CD14-positive monocyte (primary cell): ENCODE results near the gene GABRR2. TPM values are rescaled to one million over a fixed set of nuclear protein-coding genes. Genes with fewer than 3 reads are reported as not detected.

Experiments used
- DNase-seq, 3 donors: peaks; one replicate each; pipeline ENCODE4 v3.0.0-alpha.2; 2011 to 2022
- H2AFZ ChIP-seq: 2 replicates; pipeline ENCODE4 v1.6.0; 2012; ENCODE audit warnings: mild to moderate bottlenecking, low read depth, low read length, inconsistent platforms; ENCODE audit not compliant: insufficient read depth, poor library complexity, severe bottlenecking
- H3K27ac ChIP-seq, 2 donors: 1 replicate in 1 of 2; 2 replicates in 1 of 2; pipeline ENCODE4 v1.5.1; 2012 to 2013; ENCODE audit warnings: low read length in 2 of 2, control low read depth in 1 of 2, inconsistent platforms in 1 of 2, low read depth in 1 of 2, mild to moderate bottlenecking in 1 of 2
- H3K27me3 ChIP-seq, 2 donors: one replicate each; pipeline versions ENCODE4 v1.6.0 to v1.6.1; 2011 to 2013; ENCODE audit warnings: low read length in 2 of 2; ENCODE audit not compliant: control insufficient read depth in 2 of 2, insufficient read depth in 2 of 2
- H3K36me3 ChIP-seq, 2 donors: replicated peaks in 1 of 2; 1 replicate in 1 of 2; 2 replicates in 1 of 2; pipeline versions ENCODE4 v1.5.1 to v1.6.1; 2012 to 2013; ENCODE audit warnings: low read length in 2 of 2, control low read depth in 1 of 2, inconsistent platforms in 1 of 2, mild to moderate bottlenecking in 1 of 2; ENCODE audit not compliant: insufficient read depth in 2 of 2, control insufficient read depth in 1 of 2
- H3K4me1 ChIP-seq, 2 donors: 1 replicate in 1 of 2; 2 replicates in 1 of 2; pipeline versions ENCODE4 v1.5.1 to v1.6.1; 2012 to 2013; ENCODE audit warnings: low read length in 2 of 2, control low read depth in 1 of 2, inconsistent platforms in 1 of 2, mild to moderate bottlenecking in 1 of 2, moderate library complexity in 1 of 2; ENCODE audit not compliant: insufficient read depth in 2 of 2, control insufficient read depth in 1 of 2
- H3K4me2 ChIP-seq: replicated peaks from 2 replicates; pipeline ENCODE3; 2012; ENCODE audit warnings: low read length, moderate library complexity, mild to moderate bottlenecking; ENCODE audit not compliant: poor library complexity, severe bottlenecking; ENCODE audit errors: extremely low read depth
- H3K4me3 ChIP-seq, 3 experiments: fragments of 200-600 bp in 1 of 3; sonication (generic) in 1 of 3; replicated peaks in 1 of 3; 1 replicate in 2 of 3; 2 replicates in 1 of 3; pipeline ENCODE4 v1.5.1; 2011 to 2013; ENCODE audit warnings: low read length in 3 of 3, mild to moderate bottlenecking in 3 of 3, control low read depth in 2 of 3, low read depth in 2 of 3, inconsistent platforms in 1 of 3, moderate library complexity in 1 of 3
- H3K79me2 ChIP-seq: 2 replicates; pipeline ENCODE4 v1.6.0; 2012; ENCODE audit warnings: mild to moderate bottlenecking, control low read depth, inconsistent platforms, low read length, moderate library complexity; ENCODE audit not compliant: insufficient read depth
- H3K9ac ChIP-seq: 2 replicates; pipeline ENCODE4 v1.6.0; 2017; ENCODE audit warnings: low read length, mild to moderate bottlenecking; ENCODE audit not compliant: insufficient read depth, poor library complexity, severe bottlenecking
- H3K9me3 ChIP-seq, 2 donors: replicated peaks in 1 of 2; 1 replicate in 1 of 2; 2 replicates in 1 of 2; pipeline versions ENCODE4 v1.5.1 to v1.6.1; 2012 to 2013; ENCODE audit warnings: low read length in 2 of 2, control low read depth in 1 of 2; ENCODE audit not compliant: control insufficient read depth in 1 of 2, insufficient read depth in 1 of 2
- H4K20me1 ChIP-seq: 2 replicates; pipeline ENCODE4 v1.6.0; 2012; ENCODE audit warnings: mild to moderate bottlenecking, low read length, control low read depth, moderate library complexity; ENCODE audit not compliant: insufficient read depth
- H3K27ac Mint-ChIP-seq, 7 donors: one replicate each; pipeline ENCODE4 v1.8.0; 2020; ENCODE audit warnings: mild to moderate bottlenecking in 7 of 7, mixed read lengths in 7 of 7, moderate library complexity in 6 of 7, inconsistent platforms in 2 of 7
- H3K27me3 Mint-ChIP-seq, 3 donors: one replicate each; pipeline ENCODE4 v1.8.0; 2021 to 2022; ENCODE audit warnings: low read depth in 3 of 3, mild to moderate bottlenecking in 3 of 3, mixed read lengths in 3 of 3, moderate library complexity in 3 of 3, inconsistent platforms in 1 of 3
- H3K36me3 Mint-ChIP-seq, 2 donors: one replicate each; pipeline ENCODE4 v1.8.0; 2020; ENCODE audit warnings: mixed read lengths in 2 of 2, inconsistent platforms in 1 of 2, mild to moderate bottlenecking in 1 of 2
- H3K4me1 Mint-ChIP-seq: one replicate; pipeline ENCODE4 v1.8.0; 2020; ENCODE audit warnings: mild to moderate bottlenecking, mixed read lengths
- H3K4me3 Mint-ChIP-seq, 2 donors: one replicate each; pipeline ENCODE4 v1.8.0; 2020; ENCODE audit warnings: mild to moderate bottlenecking in 2 of 2, mixed read lengths in 2 of 2, moderate library complexity in 1 of 2
- H3K9me3 Mint-ChIP-seq, 7 donors: one replicate each; pipeline ENCODE4 v1.8.0; 2020 to 2022; ENCODE audit warnings: mixed read lengths in 7 of 7, mild to moderate bottlenecking in 6 of 7, moderate library complexity in 6 of 7, inconsistent platforms in 2 of 7
- CTCF ChIP-seq: fragments of 200-600 bp; IDR thresholded peaks from one replicate; pipeline ENCODE4 v1.8.0; 2022; ENCODE audit warnings: antibody characterized with exemption, mild to moderate bottlenecking
- WGBS: methylation state at CpG from one replicate; pipeline ENCODE4 v1.1.5; 2013; ENCODE audit warnings: missing lambda C conversion rate; ENCODE audit not compliant: insufficient coverage; 5-methylcytosine and 5-hydroxymethylcytosine counted together
- intact Hi-C, 2 donors: fragments of 100-400 bp; cut with micrococcal nuclease; formaldehyde crosslinking; loops; one replicate each; pipeline versions ENCODE4 v1.15.0 to v1.15.1; 2023
- polyA plus RNA-seq, 3 donors: library from polyadenylated mRNA; depleted of rRNA in 1 of 3; unstranded in 2 of 3; stranded (reverse) in 1 of 3; fragments of 300-500 nt in 2 of 3; fragments of >200 nt in 1 of 3; fragmentation: Illumina TruSeq in 2 of 3; gene quantifications; 1 replicate in 2 of 3; 2 replicates in 1 of 3; pipeline ENCODE4 v1.2.3, GENCODE V29; 2012 to 2021

Gene GABRR2
- polyA plus RNA-seq, 3 donors: 3.7 TPM; not detected in 2

- H3K36me3 Mint-ChIP-seq: no peaks in the 10 kb centered on the region
- Histone ChIP-seq H2AFZ (no peak overlapping the region), H3K9me3 (no peaks in the 10 kb centered on the region), H3K36me3 (no peaks in the 10 kb centered on the region), H4K20me1 (no peaks in the 10 kb centered on the region), H3K9ac (no peak overlapping the region), H3K4me2 (no peak overlapping the region), H3K4me1 (peaks cover 9 to 10% of the 10 kb centered on the region in 2 donors), H3K79me2 (no peaks in the 10 kb centered on the region), H3K27ac (no peak overlapping the region), H3K27me3 (no peaks in the 10 kb centered on the region), H3K4me3 (no peak overlapping the region)
- TF ChIP-seq CTCF: no peak
- H3K4me1 Mint-ChIP-seq: peaks cover 9% of the 10 kb centered on the region
- peaks cover 0 to 5% (median 2%) of the 10 kb centered on the region in 3 donors for H3K27me3 Mint-ChIP-seq
- H3K9me3 Mint-ChIP-seq: no peaks in the 10 kb centered on the region
- WGBS: no CpG with 5 or more reads among the region's 4 CpGs
- DNase-seq: no peak
- no peak overlapping the region for H3K27ac Mint-ChIP-seq
- intact Hi-C loops: no loop called here
- H3K4me3 Mint-ChIP-seq: no peak overlapping the region
Observed at GRCh38 chr6:89275900-89276299, 39.2 kb downstream of the GABRR2 start.

GRCh38 chr6:89273816-89274215 is 41.3 kb downstream of the GABRR2 start:
- TF ChIP-seq CTCF: no peak

More at GRCh38 chr6:89273816-89274215, 41.3 kb downstream of the GABRR2 start:
- Histone ChIP-seq H3K4me3 (no peak overlapping the region), H3K9me3 (no peaks in the 10 kb centered on the region), H3K79me2 (no peaks in the 10 kb centered on the region), H3K9ac (no peak overlapping the region), H2AFZ (no peak overlapping the region), H3K4me1 (peaks cover 12 to 14% of the 10 kb centered on the region in 2 donors), H3K4me2 (no peak overlapping the region), H3K36me3 (no peaks in the 10 kb centered on the region), H3K27me3 (no peaks in the 10 kb centered on the region), H3K27ac (no peak overlapping the region), H4K20me1 (no peaks in the 10 kb centered on the region)
- DNase-seq: no peak
- no peaks in the 10 kb centered on the region for H3K36me3 Mint-ChIP-seq
- no peaks in the 10 kb centered on the region for H3K9me3 Mint-ChIP-seq
- 100% methylated on average over 1 of the region's 3 CpGs for WGBS
- H3K4me3 Mint-ChIP-seq: no peak overlapping the region
- H3K4me1 Mint-ChIP-seq: peaks cover 15% of the 10 kb centered on the region
- intact Hi-C loops: no loop called here
- H3K27ac Mint-ChIP-seq: no peak overlapping the region
- peaks cover 0 to 5% (median 2%) of the 10 kb centered on the region in 3 donors for H3K27me3 Mint-ChIP-seq
